Activated CD8-positive, alpha-beta memory T cell treated with anti-CD3 and anti-CD28 coated beads for 24 hours (primary cell): ENCODE results near the gene SYNCRIP.
A peak's percentile ranks its signal among the peaks of the same experiment; 100 is the strongest.
"Not testable (repeated sequence)": the region's sequence is repeated elsewhere in the genome, so short reads cannot be mapped to it uniquely, and the experiment has no call there.

ENCODE experiments used
- DNase-seq: peaks from one replicate; pipeline ENCODE4 v3.0.0-alpha.2; 2020

SYNCRIP gene

DNA sequence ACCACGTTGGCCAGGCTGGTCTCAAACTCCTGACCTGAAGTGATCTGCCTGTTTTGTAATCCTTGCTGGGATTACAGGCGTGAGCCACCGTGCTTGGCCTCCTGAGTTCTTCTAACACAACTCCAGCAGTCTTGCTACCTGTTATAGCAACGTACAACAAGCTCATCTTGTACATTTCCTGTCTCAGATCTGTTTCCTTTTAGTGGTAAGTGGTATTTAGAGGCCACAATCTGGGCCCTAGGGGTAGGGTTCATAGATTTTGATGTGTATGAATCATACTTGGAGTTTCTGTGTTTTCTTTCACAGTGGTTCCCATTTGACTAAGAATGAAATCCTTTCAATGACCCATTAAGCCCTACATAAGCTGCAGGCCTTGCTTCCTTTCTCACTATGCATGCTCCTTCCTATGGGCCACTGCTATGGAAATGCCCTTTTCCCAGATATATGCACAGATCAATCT is 27.1 kb upstream of the SYNCRIP start:
- DNase-seq = peak; percentile 73

DNA sequence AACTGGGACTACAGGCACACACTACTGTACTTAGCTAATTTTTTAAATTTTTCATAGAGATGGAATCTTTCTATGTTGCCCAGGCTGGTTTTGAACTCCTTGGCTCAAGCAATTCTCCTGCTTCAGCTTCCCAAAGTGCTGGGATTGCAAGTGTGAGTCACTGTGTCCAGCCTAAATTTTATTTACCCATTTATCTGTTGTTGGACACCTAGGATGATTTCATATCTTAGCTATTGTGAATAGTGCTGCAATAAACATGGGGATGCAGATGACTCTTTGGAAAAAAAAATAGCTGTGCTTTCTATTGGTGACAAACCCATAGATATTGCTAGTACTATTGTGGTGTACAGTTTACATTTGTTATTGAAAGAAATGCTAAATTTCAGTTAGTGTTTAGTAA is 19.6 kb upstream of the SYNCRIP start:
- no peak for DNase-seq

DNA sequence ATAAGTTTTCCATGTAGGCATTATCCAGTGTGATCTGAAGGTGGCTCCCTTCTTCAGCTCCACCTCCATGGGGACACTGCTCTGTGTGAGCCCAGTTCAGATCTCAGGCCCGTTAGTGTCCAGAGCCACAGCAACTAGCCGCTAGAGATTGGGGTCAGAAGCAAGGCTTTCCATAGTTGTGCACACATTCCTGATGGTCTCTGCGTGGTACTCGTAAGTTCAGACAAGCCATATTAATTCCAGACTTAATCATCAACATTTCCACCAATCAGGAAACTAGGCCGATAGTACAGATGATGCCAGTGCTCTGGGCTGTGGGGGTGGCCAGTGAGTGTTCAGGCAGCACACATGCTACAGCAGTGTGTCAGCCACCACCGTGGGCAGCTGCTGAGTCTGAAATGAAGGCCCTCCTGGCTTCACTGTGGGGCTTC is 17.5 kb upstream of the SYNCRIP start:
- DNase-seq = no peak

DNA sequence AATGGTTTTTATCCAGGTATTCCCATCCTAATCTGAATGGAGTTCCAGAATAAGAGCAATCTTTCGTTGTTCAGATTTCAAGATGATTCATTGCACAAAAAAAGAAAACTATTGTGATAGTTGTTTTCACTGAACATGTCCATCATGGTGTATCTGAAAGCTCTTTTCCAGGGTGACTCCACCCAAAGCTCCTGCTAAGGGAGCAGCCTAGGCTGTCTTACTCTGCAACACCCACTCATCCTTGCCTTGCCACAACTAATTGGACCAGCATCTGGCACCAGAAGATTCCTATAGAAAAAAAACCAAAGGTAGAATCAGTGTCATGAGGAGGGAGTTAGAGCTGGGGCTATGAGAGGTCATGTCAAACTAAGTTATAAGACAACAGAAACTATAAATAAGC is 7.9 kb upstream of the SYNCRIP start:
- DNase-seq = no peak

DNA sequence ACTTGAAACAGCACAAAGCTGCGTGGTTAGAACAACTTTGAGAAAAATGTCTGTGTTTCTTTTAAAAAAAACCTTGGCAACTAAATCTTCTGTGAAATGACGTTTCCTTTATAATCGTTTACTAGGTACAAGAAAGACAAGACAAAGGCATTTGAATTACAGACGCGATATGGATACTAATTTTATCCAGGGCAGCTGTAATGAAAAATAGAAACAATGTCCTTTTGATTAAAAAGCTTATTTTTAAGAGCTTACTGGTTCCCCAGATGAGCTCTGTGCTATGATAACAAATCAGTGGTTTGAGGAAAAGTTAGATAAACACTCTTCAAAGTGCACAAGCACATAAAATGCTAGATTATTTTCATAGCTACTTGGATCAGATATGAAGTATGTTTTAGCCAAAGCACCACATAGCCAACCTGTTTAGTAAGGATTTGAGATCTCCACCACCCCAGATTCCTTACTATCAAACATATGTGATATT is 1.6 kb upstream of the SYNCRIP start:
- DNase-seq = no peak

DNA sequence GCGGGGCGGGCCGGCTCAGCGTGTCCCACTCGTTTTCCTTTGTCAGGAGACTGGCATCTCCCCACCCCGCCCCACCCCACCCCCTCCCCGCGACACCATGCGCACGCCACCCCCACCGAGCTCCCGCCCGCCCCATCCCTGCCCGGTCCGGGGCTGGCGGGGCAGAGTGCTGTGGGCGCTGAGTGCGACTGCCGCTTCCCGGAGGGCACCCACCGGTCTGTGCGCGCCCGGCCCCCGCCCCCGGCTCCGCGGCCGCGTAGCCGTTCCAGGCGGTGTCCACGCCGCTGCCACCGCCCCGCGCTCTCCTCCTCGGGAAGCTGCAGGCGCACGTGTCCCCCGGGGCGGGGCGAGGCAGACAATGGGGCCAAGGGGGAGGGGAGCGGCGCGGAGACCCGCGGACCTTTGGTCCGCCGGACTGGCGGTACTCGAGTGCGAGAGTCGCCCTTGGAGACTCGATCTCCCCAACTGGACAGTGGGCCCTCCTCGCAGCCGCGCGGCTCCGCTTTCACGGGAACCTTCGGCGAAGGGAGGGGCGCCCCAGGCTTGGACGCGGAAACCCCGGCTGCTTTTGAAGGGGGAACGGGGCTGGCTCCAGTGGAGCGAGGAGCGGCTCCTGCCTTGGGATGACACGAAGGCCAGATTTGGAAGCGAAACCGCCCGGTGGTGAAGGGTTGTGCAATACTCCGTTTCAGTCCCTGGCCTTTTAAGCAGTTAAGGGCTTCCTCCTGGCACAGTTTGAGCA is 1.0 kb upstream of the SYNCRIP start:
- peak; percentile 93 for DNase-seq

DNA sequence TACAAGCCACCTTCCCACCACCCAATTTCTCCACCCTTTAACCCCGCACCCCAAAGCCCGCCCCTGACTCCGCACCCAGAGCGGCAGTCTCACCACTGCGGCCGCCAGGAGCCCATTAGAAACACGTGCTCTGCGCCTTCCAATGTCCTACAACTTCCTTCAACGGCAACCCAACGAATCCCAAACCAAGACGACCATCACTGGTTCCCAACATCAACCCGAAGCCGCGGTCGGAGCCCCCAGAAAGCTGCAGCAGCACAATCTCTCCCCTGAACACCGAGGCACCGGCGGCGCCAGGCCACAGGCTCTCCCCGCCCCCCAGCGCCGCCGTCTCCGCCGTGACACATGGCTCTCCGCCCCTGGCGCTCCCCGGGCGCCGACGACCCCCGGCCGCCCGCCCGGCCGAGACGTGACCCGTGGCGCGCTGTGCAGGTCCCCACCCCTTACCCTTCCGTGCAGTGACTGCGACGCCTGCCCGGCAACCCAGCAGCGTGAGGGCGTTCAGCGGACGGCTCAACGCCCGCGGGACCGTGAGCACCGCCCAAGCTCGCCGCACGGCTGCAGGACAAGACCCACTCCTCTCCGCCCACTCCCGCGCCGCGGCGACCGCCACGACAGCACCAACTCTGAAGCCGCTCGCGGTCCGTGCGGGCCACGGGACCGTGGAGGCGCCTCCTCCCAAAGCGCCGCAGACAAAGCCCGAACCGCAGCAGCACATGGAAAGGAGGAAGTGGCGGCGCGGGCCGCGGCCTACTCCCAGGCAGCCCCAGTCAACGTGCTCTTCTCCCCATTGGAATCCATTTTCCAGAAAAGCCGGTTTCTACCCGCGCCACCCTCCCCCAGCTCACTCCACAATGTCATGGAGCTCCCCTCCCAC is 551 bp downstream of the SYNCRIP start:
- DNase-seq = peak; percentile 85

DNA sequence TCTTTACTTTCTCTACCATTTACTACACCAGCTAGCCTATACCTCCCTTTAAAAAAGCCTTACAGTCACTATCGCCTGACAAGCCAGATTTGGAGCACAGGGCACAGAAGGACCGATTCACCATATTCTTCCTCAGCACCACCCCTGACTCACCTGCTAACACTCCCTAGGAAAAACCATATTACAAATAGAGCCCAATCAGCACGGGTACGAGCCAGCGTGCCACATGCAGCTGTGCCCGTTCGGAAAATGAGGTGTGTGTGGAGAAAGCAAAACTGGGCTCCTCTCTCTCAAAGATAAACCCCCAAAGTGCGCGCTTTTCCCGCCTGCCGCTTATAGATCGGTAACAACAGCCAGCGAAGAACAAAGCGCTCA is 1.2 kb downstream of the SYNCRIP start:
- no peak for DNase-seq

DNA sequence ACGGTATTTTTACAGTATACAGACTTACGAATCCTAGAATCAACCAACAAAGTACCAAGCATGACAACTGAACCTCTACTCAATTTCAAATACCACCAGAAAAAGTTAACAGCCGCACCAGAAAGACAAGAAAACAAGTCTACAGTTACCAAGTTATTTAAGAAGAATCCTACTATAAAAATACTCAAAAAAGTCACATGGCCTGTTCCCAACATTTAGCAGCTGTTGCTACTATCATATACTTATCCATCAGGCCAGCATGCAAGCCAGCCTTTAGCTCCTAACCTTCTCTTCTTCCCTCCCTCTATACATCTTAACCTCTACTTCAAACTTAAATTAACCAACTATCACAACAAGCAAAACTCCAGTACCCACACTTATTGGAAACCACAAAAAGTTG is 1.9 kb downstream of the SYNCRIP start:
- no peak for DNase-seq

DNA sequence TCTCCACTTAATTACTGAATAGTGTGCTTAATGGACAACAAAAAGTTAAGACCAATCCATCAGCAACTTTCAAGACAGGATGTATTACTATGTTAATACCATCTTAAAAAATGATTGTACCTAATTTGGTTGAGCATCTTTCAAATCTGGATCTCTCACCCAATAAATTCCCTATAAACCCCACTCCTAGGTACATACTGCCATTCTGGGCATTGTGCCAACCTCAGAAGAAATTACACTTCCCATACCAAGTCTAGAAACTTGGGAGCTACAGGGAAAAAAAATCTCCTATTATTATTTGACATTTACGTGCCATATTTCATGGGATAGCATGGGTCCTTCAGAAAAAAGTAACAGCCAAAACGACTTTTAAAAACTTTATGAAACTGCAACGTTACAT is 5.1 kb downstream of the SYNCRIP start:
- no peak for DNase-seq

DNA sequence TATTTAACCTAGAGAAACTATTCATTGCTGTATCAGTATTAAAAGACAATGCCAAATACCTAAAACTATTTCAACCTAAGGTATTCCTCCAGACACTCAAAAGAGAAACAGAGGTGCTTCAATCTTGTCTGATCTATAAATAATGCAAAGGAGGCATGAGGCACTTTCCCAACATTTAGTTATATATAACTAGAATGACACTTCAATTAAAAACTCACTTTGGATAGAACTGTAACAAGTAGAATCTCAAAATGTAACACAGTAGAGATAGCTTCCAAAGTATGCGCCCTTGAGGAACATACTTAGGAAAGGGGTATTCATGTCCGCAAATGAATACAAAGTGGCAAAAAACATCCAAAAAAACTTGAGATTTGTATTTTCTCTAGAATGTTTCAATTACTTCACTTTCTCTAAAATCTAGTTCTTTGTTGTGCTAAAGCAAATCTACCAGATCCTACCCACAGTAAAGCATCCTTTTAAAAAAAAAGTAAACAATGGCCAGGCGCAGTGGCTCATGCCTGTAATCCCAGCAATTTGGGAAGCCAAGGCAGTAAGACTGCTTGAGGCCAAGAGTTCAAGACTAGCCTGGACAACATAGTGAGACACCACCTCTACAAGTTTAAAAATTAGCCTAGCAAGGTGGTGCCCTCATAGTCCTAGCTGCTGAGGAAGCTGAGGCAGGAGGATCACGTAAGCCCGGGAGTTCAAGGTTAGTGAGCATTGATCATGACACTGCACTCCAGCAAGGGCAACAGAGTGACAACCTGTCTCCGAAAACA is 10.3 kb downstream of the SYNCRIP start:
- no peak for DNase-seq

DNA sequence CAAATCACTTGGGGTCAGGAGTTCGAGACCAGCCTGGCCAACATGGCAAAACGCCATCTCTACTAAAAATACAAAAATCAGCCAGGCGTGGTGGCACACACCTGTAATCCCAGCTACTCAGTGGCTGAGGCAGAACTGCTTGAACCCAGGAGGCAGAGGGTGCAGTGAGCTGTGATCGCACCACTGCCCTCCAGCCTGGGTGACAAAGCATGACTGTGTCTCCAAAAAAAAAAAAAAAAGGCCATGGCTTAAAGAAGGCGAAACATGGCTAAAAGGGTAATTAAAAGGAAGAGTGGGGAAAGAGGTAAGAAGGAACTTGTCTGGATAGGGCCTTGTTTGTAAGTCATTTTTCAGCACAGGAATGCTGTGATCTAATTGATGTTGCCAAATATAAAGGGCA is 11.6 kb downstream of the SYNCRIP start:
- DNase-seq = not testable (repeated sequence)

DNA sequence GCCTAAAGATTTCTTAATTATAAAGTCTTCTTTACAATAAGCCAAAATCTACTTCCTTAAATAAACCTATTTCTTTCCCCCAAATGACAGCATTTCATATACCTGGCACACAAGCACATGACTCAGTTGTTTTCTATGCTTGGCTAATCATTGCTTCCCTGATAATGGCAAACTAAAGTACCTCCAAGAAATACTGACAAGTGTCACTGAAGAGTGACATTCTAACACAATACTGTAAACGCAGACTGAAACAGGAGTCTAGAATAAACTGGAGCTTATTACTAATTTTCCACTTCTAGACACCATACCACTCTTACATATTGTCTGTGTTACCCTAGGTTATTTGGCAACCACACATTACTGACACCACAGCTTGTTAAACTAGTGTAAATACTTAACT is 14.3 kb downstream of the SYNCRIP start:
- DNase-seq = no peak

DNA sequence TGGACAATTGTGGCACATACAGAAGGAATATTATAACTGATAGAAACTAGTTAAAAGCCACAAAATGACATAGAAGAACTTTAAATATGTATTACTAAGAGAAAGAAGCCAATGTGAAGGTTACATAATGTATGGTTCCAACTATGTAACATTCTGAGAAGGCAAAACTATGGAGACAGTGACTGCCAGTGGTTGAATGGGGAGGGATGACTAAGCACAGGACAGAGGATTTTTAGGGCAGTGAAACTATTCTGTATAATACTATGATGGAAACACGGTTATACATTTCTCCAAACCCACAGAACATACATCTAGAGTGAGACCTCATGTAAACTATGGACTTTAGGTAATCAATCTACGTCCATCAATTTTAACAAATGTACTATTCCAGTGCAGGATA is 22.4 kb downstream of the SYNCRIP start:
- no peak for DNase-seq

DNA sequence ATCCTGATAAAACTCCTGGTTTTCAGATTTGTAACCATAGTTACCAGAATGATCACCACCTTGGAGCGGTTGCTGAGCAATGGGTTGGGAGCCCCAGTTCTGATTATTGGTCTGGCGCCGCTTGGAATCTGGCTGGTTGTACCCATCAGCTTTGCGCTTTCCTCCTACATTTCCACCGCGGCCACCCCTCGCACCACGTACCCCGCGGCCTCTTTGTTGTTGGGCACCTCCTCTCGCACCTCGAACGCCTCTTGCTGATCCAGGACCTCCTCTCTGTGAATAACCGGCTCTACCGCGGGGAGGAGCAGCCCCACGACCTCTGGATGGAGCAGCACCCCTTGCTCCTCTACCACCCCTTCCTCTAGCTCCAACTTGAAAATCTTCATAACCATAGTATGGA is 27.9 kb downstream of the SYNCRIP start:
- no peak for DNase-seq

DNA sequence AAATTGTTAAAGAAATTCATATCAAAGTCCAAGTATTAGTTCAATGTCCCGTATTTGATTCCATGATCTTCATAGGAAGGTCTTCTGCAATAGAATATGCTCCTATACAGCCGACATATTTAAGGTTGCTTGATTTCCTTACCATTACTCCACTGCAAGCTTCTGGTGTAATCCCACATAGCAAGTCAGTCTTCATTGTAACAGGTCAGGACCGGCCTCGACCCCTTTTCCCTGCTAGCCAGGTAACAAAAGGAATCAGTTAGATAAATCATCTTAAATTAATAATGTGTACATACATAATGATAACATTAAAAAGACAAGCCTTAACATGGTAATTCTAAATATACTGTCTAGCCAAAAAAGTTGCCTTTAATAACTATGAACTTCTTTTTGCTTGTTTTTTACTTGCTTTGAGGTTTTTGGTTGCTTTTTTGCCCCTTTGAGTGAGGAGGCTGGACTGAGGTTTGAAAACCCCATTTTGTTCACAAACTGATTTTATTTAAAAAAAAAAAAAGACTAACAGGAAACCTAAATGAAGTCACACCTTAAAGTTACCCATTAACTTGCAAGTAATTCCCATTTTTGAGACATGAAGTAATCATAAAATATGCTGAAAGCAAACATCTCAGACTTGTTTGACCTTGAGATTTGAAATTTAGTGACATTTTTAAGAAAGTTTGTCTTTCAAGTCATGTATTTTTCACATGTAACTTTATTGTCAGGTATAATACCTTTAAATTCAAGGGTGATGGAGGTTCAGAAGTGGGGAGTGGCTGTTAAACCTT is 29.8 kb downstream of the SYNCRIP start:
- DNase-seq = no peak

DNA sequence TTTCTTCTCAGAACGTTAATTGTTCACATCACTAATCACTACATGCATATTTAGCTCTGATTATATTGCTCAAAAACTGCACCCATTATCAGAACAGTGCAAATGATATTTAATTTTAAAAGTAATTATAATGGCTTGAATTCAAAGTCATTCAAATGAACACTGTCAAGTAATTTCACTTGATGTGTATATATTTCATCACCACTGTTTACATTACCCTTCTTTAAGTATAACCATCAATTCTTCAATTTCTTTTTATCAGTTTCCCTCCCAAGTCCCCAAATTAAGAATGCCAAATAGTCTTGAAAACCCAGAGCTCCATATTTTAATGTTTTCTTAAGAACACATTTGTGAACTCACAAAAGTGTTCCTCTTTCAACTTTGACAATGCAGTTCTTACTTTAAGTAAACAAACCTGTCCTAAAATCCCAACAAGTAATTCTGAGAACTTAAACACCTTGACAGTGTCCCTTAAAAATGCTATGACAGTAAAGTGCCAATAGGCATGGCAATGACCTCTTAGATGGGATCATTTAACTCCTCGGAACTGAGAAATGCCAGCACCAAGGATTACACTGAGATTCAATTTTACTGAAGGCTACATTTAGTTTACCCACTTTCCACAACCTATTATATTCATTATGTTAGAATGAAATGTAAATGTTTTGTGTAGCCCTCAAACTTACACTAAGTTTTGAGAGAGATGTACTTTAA is 32.3 kb downstream of the SYNCRIP start:
- no peak for DNase-seq

DNA sequence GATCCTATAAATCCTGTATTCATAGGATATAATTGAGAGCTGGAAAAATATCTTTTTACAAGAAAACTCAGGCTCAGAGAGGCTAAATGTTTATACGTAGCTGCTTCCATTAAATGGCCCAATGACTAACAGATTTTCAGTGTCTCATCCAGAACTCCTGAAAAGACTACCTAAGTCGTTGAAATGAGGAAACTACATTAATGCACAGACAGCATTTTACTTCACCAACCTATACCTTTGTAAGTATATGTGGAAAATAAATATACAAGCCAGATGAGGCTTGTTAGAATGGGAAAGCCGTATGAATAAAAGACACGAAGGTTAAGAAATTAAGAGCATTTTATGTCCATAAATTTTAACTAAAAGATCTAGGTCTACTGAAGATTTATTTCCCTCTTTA is 40.6 kb downstream of the SYNCRIP start:
- DNase-seq = no peak

DNA sequence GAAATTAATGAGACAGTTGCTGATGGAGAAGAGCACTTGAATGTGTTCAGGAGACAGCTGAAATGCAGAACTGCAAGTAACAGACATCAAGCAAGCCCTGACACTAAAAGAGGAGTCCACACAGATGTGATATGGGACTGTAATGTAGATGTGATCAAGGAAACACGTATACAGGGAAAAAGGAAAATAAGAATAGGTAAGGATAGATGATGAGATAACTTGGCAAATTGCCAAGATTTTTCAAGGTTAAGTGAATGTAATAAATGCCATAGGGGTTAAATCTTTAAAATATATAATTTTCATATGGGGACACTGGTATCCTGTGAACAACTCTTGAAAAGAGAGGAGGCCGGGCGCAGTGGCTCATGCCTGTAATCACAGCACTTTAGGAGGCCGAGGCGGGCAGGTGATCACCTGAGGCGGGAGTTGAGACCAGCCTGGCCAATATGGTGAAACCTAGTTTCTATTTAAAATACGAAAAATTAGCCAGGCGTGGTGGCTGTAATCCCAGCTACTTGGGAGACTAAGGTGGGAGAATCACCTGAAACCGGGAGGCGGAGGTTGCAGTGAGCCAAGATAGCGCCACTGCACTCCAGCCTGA is 41.9 kb downstream of the SYNCRIP start:
- no peak for DNase-seq

DNA sequence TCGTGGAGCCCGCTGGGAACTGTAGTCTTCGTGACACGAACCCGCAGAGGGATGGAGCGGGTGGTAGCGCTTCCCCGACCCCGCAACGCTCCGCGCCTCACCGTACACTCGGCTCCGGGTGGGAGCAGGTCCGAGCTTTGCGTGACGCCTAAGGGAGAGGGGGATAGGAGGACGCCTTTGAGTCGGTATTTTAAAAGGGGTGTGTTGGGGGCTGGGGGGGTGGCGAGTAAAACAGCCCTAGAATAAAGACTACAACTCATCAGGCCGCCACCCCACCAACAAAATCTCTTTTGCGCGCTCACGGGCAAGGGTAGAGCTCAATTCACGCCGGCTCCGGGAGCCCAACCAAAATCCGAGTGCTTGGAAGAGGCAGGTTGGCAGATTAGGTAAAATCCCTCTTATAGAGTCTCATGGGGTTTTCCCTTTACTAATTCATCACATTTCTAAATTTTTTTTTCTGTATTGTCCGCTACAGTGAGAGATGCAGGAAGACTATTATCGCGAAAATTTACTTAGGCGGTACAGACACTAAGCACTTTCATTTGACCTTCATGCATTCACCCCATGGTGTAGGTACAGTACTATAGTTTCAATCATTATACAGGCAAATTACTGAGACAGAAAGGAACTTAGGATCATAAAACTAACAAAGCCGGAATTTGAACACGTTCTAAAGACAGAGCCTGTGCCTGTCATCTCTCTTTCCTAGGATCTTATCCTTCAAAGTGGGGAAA is 48.3 kb downstream of the SYNCRIP start:
- no peak for DNase-seq
